WTC11 (cell line): ENCODE results near the gene UCK2.

ENCODE experiments used
- AFF4 ChIP-seq: sonication (generic); formaldehyde crosslinking; IDR thresholded peaks from 2 replicates; pipeline ENCODE4 v1.8.1; 2023; ENCODE audit warnings: mild to moderate bottlenecking, missing genetic modification reagents, borderline replicate concordance
- ATF6 ChIP-seq: sonication (generic); formaldehyde crosslinking; IDR thresholded peaks from 2 replicates; pipeline ENCODE4 v1.8.1; 2023; ENCODE audit warnings: mild to moderate bottlenecking, missing genetic modification reagents
- CREB1 ChIP-seq: sonication (generic); formaldehyde crosslinking; IDR thresholded peaks from 2 replicates; pipeline ENCODE4 v1.8.0; 2023; ENCODE audit warnings: mild to moderate bottlenecking, missing genetic modification reagents
- CTCF ChIP-seq: fragments of 200-600 bp; IDR thresholded peaks from 2 replicates; pipeline ENCODE4 v1.8.0; 2022; ENCODE audit warnings: antibody characterized with exemption
- KAT7 ChIP-seq: sonication (generic); formaldehyde crosslinking; IDR thresholded peaks from 2 replicates; pipeline ENCODE4 v1.8.1; 2023; ENCODE audit warnings: missing genetic modification reagents, mild to moderate bottlenecking, borderline replicate concordance
- MAX ChIP-seq: sonication (generic); formaldehyde crosslinking; IDR thresholded peaks from 2 replicates; pipeline ENCODE4 v1.8.0; 2022; ENCODE audit warnings: mild to moderate bottlenecking, missing genetic modification reagents
- MYBL2 ChIP-seq: sonication (generic); formaldehyde crosslinking; IDR thresholded peaks from 2 replicates; pipeline ENCODE4 v1.8.1; 2023; ENCODE audit warnings: mild to moderate bottlenecking, moderate library complexity, missing genetic modification reagents
- PREB ChIP-seq: sonication (generic); formaldehyde crosslinking; IDR thresholded peaks from 2 replicates; pipeline ENCODE4 v1.8.1; 2022; ENCODE audit warnings: mild to moderate bottlenecking, missing genetic modification reagents, moderate library complexity, borderline replicate concordance
- USF2 ChIP-seq: sonication (generic); formaldehyde crosslinking; IDR thresholded peaks from 2 replicates; pipeline ENCODE4 v1.8.1; 2023; ENCODE audit warnings: mild to moderate bottlenecking, missing genetic modification reagents, moderate library complexity
- ZNF263 ChIP-seq: sonication (generic); formaldehyde crosslinking; IDR thresholded peaks from 2 replicates; pipeline ENCODE4 v1.8.1; 2022; ENCODE audit warnings: low read depth, mild to moderate bottlenecking, moderate library complexity, missing genetic modification reagents
- ZNF425 ChIP-seq: fragments of 250-450 bp; sonication (Bioruptor Pico); conservative IDR thresholded peaks from 2 replicates; pipeline ENCODE4 v1.9.0; 2021; ENCODE audit warnings: mild to moderate bottlenecking

- no peak for TF ChIP-seq CTCF
- TF ChIP-seq ZNF263 = no peak
- TF ChIP-seq AFF4 (CRISPR knock-in tag) = no peak
- no peak for TF ChIP-seq ATF6 (CRISPR knock-in tag)
- no peak for TF ChIP-seq CREB1 (CRISPR knock-in tag)
- TF ChIP-seq MYBL2 (CRISPR knock-in tag) = no peak
- TF ChIP-seq ZNF425 = no peak
- no peak for TF ChIP-seq KAT7
- TF ChIP-seq PREB (CRISPR knock-in tag) = no peak
- no peak for TF ChIP-seq USF2 (CRISPR knock-in tag)
- TF ChIP-seq MAX = no peak
Measured at GRCh38 chr1:165898837-165899236, 71.4 kb downstream of the UCK2 start.
